Stimulated activated CD4-positive, alpha-beta T cell treated with anti-CD3 and anti-CD28 coated beads, TNF-alpha, amount 100 ng/mL, for 4 hours (primary cell): ENCODE results near the gene TMCC3.
"Not testable (repeated sequence)": the region's sequence is repeated elsewhere in the genome, so short reads cannot be mapped to it uniquely, and the experiment has no call there.

ENCODE experiments used
- DNase-seq, 3 experiments: peaks; one replicate each; pipeline ENCODE4 v3.0.0-alpha.2; 2020; ENCODE audit warnings: low read depth in 3 of 3

TMCC3 gene

DNA sequence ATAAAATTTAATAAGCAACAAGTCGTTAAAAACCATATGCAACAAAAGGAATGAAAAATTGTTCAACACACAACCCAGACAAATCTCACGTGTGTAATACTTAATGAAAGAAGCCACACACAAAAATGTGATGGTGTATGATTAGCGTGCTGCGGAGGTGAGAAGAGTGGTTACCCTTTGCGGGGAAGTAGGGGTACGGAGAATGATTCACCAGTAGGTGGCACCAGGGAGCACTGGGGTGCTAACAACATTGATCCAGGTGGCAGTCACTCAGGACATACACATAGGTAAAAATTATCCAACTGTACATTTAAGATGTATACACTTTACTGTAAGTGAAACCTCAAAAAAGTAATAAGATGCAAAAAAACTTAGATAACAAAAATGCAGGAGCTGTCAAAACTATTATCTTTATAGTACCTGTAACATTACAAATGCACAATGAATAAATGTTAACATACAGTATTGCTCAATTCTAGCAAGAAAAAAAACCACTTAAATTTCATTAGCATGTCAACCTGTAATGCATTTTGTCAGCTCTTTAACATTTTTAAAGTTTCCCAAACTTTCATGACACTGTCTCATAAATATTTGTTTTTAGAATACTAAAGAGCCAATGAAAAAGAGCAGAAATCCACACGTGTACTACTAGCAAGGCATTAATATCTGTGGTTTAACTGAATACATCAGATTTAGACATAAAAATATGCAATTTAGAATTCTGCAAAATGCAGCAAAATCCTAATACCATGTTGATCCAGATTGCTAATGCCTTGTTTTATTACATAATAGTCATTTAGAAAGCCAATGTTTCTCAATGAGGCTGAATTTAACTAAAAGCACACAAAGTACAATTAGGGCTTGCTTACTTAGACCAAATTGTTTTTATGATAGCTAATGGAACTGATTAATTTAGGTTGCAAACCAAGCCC is 46.7 kb downstream of the TMCC3 start:
- peak in 2 of 3 experiments; percentile 17 to 21 for DNase-seq

DNA sequence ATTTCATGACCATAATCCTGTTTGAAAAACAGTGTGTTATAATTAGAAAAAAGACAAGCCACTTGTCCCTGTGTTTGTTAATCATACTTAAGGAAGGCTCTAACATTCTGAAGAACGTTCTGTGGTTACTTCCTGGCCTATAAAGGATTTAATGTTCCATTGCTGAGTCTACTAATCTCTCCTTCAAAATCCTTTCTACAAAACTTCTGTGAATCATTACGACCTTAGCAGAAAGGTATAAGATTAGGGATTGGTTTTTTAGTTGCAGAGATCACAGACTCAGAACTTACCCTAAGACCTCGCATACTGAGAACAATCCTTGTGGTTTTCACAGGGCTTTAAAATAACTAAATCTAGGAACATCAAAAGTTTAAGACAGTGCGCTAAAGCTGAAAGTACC is 48.3 kb downstream of the TMCC3 start:
- no peak for DNase-seq

DNA sequence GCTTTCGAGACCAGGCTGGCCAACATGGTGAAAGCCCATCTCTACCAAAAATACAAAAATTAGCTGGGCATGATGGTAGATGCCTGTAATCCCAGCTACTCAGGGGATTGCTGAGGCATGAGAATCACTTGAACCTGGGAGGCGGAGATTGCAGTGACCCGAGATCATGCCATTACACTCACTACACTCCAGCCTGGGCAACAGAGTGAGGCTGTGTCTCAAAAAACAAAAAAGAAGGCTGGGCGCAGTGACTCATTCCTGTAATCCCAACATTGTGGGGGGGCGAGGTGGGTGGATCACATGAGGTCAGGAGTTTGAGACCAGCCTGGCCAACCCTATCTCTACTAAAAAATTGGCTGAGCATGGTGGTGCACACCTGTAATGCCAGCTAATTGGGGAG is 49.0 kb downstream of the TMCC3 start:
- DNase-seq: not testable (repeated sequence)

DNA sequence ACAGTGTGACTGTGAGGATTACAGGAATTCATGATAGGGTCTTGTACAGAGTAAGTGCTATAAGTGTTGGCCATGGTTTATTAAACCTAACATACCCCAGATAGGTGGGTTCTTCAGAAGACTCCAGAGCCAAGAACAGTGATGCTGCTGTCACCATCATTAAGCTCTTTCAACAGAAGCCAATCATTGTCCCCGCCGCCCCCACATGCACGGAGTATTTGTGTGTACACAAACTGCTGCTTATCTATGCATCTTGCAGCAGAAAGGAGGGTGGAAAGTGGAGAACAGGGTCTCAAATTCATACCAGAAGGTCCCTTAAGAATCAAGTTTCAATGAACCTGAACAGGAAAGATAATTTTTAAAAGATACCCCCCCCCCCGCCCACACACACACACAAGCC is 51.2 kb downstream of the TMCC3 start:
- no peak for DNase-seq

DNA sequence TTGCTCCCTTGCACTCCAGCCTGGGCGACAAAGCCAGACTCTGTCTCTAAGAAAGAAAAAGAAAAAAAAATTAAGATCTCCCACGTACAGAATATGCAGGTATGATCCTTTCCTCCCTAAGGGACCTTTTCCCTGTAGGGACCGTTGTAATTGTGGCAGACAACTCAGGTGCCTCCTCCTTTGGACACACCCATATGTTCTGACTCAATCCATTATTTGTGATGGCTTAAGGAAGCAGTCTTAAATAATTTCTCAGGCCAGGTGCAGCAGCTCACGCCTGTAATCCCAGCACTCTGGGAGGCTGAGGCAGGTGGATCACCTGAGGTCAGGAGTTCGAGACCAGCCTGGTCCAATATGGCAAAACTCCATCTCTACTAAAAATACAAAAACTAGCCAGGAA is 53.1 kb downstream of the TMCC3 start:
- DNase-seq: no peak

DNA sequence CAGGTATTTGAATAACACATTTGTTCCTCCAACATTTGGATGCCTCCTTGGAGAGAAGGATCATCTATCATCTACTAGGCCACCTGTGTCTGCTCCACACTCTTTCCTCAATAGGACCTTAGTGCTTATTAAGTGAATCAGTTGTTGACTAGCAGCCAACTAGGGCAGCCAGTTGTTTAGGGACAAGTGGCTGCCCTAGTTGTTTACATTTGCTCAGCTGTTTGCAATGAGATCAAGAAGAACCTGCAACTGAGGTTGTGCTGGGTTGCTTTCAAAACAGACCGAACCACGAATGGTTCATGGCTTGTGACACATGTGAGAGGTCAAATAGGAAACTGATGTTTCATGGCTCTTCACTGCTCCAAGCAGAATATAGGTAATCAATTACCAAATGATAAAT is 53.8 kb downstream of the TMCC3 start:
- DNase-seq: no peak

DNA sequence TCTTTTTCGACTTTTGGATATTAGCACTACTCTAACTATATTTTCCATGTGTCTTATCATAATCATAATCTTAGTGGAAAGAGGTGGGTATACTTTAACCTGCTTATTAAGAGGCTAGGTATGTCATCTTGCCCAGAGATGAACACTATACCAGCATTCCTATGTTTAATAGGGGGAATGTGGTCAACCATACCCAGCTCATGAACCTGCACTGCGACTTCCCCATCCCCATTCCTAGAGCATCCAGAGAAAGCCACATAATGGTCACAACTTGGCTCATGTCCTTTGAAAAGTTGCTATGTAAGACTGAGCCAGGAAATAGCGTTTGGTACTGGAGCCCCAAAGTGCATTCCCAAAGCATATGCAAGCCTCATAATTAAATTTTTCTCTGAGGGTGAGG is 55.2 kb downstream of the TMCC3 start:
- DNase-seq: no peak

DNA sequence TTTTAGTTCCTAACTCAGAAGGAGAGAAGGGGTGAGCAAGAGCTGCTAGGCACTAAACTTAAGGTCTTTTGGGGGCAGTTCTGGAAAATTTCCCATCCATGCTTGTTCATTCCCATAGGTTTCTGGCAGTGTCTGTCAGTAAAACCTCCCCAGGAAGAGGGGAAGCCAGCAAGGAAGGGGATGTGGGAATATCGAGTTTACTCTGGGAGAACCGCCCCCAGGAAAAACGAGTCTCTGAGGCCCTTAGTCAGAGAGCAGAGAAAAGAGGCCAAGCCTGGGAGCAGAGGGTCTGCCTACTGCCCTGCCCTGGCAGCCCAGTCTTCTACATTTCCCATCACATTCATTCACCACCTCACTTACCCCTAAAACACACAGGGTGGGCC is 55.9 kb downstream of the TMCC3 start:
- DNase-seq: no peak

DNA sequence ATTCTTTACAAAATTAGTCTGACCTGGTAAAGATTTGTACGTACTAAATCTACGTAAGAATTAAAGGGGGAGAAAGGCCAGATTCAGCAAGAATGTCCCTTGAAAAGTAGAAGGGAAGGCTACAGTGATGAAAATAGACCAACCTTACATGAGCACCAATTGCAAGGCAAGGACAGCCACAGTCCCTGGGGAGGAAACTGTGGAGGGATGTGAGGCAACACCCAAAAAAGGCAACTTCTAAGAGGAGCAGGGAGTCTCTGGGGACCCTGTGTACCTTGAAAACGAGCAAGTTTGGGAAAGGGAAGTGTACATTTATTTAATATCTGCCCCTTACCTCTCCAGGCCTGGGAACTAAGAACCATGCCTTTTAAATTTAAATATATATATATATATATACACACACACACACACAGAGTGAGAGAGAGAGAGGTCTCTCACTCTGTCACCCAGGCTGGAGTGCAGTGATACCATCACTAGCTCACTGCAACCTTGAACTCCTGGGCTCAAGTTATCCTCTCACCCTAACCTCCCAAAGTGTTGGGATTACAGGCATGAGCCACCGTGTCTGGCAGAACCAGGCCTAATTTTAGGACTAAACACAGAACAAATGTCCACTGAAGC is 56.4 kb downstream of the TMCC3 start:
- DNase-seq: no peak

DNA sequence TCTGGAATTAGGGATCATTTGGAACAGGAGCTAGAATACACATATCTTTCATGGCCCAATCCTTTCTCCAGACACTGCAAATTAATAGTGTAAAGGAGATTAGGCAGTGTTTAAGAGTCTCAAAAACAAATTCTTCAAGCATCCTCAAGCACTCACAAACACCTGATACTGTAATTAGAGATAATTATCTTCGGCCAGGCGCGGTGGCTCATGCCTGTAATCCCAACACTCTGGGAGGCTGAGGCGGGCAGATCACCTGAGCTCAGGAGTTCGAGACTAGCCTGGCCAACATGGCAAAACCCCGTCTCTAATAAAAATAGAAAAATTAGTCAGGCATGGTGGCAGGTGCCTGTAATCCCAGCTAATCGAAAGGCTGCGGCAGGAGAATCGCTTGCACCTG is 57.6 kb downstream of the TMCC3 start:
- DNase-seq: not testable (repeated sequence)

DNA sequence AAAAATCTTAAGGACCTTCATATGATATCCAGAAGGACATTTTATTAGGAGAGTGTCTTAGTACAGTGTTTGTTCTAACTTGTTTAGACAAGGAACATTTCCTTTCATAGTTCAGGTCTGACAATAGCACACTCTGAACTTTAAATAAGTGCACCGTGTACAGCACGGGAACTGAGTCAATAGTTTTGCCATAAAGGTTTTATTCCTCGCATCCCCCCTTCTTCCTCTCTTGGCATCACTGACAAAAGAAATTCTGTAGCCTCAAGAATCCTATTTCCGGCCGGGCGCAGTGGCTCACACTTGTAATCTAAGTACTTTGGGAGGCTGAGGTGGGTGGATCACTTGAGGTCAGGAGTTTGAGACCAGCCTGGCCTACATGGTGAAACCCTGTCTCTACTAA is 58.3 kb downstream of the TMCC3 start:
- DNase-seq: no peak

DNA sequence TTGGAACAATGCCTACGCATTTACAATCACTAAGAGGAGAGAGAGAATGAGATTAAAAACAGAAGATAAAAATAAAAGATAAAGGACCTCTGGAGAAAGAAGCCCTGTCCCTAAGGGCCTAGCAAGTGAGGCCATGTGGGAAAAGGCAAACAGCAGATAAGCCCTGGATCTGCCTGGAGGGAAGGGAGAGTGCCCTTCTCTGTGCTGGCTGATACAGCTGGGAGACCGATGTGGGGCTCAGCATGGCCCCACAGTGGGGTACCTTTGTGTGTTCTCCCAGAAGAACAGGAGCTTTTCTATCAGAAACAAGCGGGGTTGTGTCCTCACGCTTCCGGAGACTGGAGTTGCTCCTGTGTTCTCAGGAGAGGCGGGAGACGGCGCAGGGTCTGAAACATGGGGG is 59.9 kb downstream of the TMCC3 start:
- no peak for DNase-seq

DNA sequence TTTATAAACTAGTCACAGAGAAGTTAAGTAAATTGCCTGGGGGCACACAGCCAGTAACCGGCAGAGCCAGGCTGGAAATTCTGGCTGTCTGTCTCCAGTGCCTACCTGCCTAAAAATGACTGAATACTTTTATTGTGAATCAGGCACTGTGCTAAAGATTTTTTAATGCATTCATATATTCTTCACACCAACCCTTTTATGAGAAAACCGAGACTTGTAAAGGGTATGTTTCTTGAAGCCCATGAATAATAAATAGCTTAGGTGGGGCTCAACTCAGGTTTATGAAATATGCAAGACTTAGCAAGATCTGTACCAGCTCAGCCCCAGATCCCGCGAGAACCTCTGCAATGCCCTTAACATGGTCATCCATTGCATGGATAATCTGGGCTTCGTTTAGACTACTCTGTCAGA is 60.8 kb downstream of the TMCC3 start:
- DNase-seq: no peak

DNA sequence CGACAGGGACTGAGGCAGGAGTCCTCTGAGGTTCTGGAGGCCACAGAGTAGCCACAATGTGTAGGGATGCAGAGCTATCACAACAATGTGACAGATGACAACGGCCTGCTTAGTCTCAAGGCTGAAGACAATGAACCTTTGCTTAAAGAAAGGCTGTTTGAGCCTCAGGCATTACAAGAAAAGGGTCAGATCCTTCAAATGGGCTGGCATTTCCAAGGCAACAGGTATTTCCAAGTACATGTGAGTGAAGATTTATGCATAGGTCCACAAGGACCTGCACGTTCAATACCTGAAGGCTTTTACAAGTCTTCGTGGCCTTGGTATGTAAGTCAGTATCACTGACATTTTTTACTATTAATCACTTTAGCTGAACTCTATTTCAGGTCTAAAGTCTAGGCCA is 62.0 kb downstream of the TMCC3 start:
- no peak for DNase-seq

DNA sequence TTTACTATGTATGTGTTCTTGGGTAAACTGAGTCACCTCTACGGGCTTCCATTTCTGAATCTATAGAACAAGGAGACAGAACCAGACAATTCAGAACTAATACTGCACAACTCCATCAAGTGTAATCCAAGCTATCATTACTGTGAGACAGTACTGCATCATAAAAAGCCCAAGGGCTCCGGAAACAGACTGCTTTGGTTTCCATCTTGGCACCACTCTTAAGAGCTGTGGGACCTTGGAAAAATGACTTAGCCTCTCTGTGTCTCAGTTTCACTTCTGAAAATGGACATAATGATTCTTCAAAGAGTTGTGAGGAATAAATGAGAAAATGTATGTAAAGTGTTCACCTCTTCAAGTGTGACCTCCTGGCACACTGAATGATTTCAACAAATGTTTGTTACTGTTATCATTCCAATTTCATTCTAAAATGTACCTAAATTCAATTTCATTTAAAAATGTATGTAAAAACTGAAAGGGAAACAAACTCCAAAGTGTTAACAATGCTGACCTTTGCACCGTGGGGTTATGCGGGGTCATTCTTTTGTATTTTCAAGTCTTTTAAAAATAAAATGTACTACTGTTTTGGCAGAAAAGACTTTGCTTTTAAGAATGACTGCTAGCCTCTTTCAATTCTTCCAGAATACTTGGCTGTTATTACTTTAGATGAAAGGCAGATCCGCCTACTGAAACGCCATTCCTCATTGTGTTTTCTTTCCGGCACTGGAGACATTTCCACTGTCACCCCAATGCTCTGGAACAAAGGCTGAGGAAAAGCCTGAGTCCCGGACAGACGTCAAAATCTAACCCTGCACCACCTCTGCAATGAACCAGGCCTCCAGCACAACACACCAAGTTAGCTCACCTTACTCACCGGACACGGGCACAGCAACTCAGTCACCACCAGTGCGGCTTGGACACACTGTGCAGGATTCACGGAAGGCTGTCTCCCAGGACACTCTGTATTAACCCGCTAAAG is 62.8 kb downstream of the TMCC3 start:
- DNase-seq: no peak

DNA sequence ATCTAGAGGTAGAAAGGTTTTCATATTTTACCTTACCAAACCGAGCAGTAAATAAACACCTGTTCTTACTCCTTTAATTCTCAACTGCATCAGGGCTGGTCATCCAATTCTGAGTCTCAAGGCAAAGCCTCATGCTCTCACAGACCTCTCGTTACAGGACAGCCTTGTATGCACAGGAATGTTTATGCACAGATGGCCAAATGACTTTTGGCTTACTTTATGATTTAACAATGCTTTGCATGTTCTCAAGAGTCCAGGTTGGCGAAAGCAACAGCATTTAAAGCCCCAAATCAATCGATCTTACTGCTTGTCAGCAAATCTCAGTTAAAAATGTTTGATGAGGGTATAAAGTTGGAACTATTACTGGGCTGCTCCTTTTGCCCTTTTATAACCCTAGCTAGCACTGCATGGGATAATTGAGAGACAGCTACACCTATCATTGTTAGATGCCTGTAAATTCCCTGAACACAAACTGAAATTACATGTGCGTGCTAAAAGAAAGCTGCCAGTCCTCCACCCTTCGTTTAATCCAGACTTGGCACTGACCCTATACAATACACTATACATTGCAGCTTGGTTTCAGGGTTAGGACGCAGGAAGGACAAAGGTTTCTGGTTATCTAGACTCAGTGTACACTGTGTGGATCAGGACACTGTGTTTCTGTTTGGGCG is 63.6 kb downstream of the TMCC3 start:
- no peak for DNase-seq

DNA sequence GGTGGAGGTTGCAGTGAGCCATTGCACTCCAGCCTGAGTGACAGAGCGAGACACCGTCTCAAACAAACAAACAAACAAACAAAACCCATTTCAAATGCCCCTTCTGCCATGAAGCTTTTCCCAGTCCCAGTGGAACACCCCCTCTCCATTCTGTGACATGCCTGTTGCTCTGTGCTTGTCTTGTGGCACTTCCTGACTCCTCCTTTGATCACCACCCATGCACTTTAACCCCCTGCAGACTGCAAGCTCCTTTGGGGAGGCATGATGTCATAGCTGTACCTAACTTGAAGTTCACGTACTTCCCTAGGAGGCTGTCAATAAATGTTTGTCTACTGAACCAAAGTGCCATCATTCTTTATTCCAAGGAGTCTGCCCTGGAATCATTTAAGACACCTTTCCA is 64.7 kb downstream of the TMCC3 start:
- DNase-seq: no peak

DNA sequence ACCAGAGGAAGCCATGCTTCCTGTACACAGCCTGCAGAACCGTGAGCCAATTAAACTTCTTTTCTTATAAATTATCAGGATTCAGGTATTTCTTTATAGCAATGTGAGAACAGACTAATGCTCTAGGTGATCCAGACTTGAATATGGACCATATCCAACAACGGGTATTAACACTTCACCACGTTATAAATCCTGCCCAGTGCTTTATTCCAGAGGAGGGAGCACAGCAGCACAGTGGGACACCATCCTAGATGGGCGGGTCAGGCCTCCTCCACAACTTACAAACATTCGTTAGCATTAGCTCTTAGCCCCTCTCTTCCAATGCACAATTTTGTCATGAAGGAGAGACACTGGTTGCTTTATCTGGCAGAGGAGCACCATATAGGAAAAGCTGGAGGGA is 66.0 kb downstream of the TMCC3 start:
- DNase-seq: no peak

DNA sequence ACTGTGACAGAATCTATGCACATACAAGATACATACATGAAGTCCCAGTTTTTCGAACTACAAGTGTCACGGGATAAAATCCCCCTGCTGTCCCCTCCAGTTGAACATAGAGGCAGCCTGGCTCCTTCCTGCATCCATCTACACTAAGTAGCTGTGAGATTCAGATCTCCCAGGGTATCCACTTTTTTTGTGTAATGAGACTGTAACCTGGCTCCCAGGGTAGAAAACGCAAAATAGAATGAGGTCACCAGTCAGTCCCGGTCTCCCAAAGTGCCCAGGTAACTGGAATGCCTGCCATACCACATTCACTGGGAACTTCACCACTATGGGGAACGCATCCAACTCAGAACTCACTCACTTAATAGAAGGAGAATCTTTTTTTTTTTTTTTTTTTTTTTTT is 67.8 kb downstream of the TMCC3 start:
- no peak for DNase-seq

DNA sequence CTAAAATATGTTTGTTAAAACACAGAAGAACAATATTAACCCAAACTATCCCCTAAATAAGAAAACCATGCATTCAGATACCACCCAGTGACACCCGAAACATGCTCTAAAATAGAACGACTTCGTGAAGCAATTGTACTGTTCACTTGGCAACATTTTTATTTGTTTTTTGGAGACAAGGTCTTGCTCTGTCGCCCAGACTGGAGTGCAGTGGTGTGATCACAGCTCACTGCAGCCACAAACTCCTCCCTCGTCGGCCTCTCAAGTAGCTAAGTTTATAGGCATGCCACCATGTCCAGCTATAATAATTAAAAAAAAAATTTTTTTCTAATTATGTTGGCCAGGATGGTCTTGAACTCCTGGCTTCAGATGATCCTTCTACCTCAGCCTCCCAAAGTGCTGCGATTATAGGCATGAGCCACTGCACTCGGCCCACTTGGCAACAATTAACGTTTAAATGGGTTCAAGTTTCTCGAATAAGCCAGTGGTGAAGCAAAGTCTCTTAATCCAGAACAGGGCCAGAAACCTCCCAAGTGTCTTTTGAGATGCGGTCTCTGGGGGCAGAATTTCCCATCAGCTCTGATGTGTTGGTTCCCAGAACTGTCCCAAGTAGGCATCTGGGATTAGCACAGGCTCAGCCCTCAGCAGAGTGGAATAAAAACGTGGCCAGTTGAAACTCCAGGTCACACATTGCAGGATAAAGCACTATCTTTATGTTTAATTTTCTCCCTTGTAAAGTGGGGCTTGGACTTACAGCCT is 74.5 kb downstream of the TMCC3 start:
- DNase-seq: no peak

DNA sequence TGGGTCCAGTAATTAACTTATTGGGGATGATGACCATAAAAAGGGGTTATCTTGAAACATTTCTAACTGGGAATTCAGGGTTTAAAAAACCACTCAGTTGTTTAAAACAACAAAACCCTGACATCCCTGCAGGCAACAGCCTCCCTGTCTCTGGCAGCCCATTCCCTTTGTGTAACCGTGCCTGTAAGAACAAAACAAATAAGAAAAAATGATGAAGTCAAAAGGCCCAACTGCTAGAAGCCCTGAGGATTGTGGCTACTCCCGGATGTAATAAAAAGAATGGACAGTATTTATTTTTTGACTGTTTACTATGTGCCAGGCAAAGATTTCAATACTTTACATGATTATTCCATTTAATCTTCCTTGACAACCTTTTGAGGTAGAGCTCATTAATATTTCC is 75.3 kb downstream of the TMCC3 start:
- DNase-seq: no peak
